HEK293 (cell line): ENCODE data around the gene JPH2.

ENCODE experiments used
- CTCF ChIA-PET: fragments of 350-600 bp; formaldehyde crosslinking; extraction: SDS; loops from one replicate; lab custom pipeline; 2021; ENCODE audit warnings: antibody characterized with exemption; lab: Yijun Ruan, JAX
- POLR2A ChIA-PET: fragments of 300-600 bp; formaldehyde crosslinking; extraction: SDS; loops from one replicate; lab custom pipeline; 2020; ENCODE audit warnings: antibody characterized with exemption, inconsistent platforms; lab: Yijun Ruan, JAX
- H3K27ac ChIP-seq: fragments of 200-500 bp; sonication (Bioruptor generic); 2 replicates; pipeline ENCODE4 v1.5.1; 2014; ENCODE audit warnings: low read depth, low read length, control low read depth, inconsistent platforms; ENCODE audit errors: extremely low read depth
- H3K36me3 ChIP-seq, 2 experiments: fragments of 200-500 bp in 1 of 2; sonication (Bioruptor generic) in 1 of 2; 1 replicate in 1 of 2; 2 replicates in 1 of 2; pipeline ENCODE4 v1.5.1; 2014 to 2017; ENCODE audit warnings: inconsistent platforms in 2 of 2, low read length in 2 of 2; ENCODE audit not compliant: control insufficient read depth in 2 of 2, insufficient read depth in 1 of 2
- H3K4me1 ChIP-seq: fragments of 200-500 bp; sonication (Bioruptor generic); 2 replicates; pipeline ENCODE4 v1.5.1; 2014; ENCODE audit warnings: mild to moderate bottlenecking, low read length, inconsistent platforms; ENCODE audit not compliant: control insufficient read depth, insufficient read depth
- H3K4me3 ChIP-seq: 2 replicates; pipeline ENCODE4 v1.5.1; 2011; ENCODE audit warnings: low read depth, mild to moderate bottlenecking, control low read depth, low read length, moderate library complexity
- H3K9me3 ChIP-seq: fragments of 200-500 bp; sonication (Bioruptor generic); 2 replicates; pipeline ENCODE4 v1.5.1; 2014; ENCODE audit warnings: low read depth, low read length, inconsistent platforms; ENCODE audit not compliant: control insufficient read depth, insufficient read depth
- EGR2 ChIP-seq: fragments of 450-650 bp; formaldehyde crosslinking; IDR thresholded peaks from 2 replicates; pipeline ENCODE4 v1.5.1; 2016; ENCODE audit warnings: low read depth, missing biosample characterization, missing genetic modification characterization
- HOXA7 ChIP-seq: sonication (generic); formaldehyde crosslinking; IDR thresholded peaks from 2 replicates; pipeline ENCODE4 v1.8.1; 2022; ENCODE audit warnings: missing genetic modification reagents, borderline replicate concordance
- HOXD13 ChIP-seq: sonication (generic); formaldehyde crosslinking; IDR thresholded peaks from 2 replicates; pipeline ENCODE4 v1.8.0; 2022; ENCODE audit warnings: missing genetic modification reagents, borderline replicate concordance
- IKZF3 ChIP-seq: fragments of 450-650 bp; IDR thresholded peaks from 2 replicates; pipeline ENCODE4 v1.5.0; 2018; ENCODE audit warnings: missing biosample characterization, mild to moderate bottlenecking, missing genetic modification characterization, moderate library complexity
- KLF10 ChIP-seq: fragments of 450-650 bp; IDR thresholded peaks from 2 replicates; pipeline ENCODE4 v1.5.1; 2018; ENCODE audit warnings: missing biosample characterization, mild to moderate bottlenecking, missing genetic modification characterization
- KLF9 ChIP-seq: fragments of 450-650 bp; formaldehyde crosslinking; IDR thresholded peaks from 2 replicates; pipeline ENCODE4 v1.5.1; 2016; ENCODE audit warnings: missing biosample characterization, missing genetic modification characterization, low read depth
- SCRT1 ChIP-seq: fragments of 450-650 bp; formaldehyde crosslinking; IDR thresholded peaks from 2 replicates; pipeline ENCODE4 v1.5.1; 2016; ENCODE audit warnings: missing biosample characterization, missing genetic modification characterization, borderline replicate concordance
- ZBTB17 ChIP-seq: fragments of 450-650 bp; formaldehyde crosslinking; IDR thresholded peaks from 2 replicates; pipeline ENCODE4 v1.5.1; 2016; ENCODE audit warnings: missing biosample characterization, missing genetic modification characterization
- ZBTB48 ChIP-seq: fragments of 450-650 bp; formaldehyde crosslinking; IDR thresholded peaks from 2 replicates; pipeline ENCODE4 v1.5.1; 2016; ENCODE audit warnings: missing biosample characterization, missing genetic modification characterization
- ZFP37 ChIP-seq: fragments of 450-650 bp; formaldehyde crosslinking; IDR thresholded peaks from 2 replicates; pipeline ENCODE4 v1.5.1; 2016; ENCODE audit warnings: missing biosample characterization, missing genetic modification characterization
- ZNF214 ChIP-seq: fragments of 450-650 bp; formaldehyde crosslinking; IDR thresholded peaks from 2 replicates; pipeline ENCODE4 v1.5.1; 2017; ENCODE audit warnings: missing biosample characterization, mild to moderate bottlenecking, missing genetic modification characterization, borderline replicate concordance
- ZNF555 ChIP-seq: fragments of 450-650 bp; formaldehyde crosslinking; conservative IDR thresholded peaks from 2 replicates; pipeline ENCODE4 v1.5.1; 2017; ENCODE audit warnings: missing biosample characterization, mild to moderate bottlenecking, missing genetic modification characterization, inconsistent platforms
- ZNF585B ChIP-seq: fragments of 450-650 bp; formaldehyde crosslinking; IDR thresholded peaks from 2 replicates; pipeline ENCODE4 v1.5.1; 2016; ENCODE audit warnings: missing biosample characterization, missing genetic modification characterization
- ZNF596 ChIP-seq: fragments of 450-650 bp; IDR thresholded peaks from 2 replicates; pipeline ENCODE4 v1.5.0; 2018; ENCODE audit warnings: missing biosample characterization, mild to moderate bottlenecking, missing genetic modification characterization, moderate library complexity
- ZNF677 ChIP-seq: fragments of 450-650 bp; IDR thresholded peaks from 2 replicates; pipeline ENCODE4 v1.5.0; 2018; ENCODE audit warnings: missing biosample characterization, mild to moderate bottlenecking, missing genetic modification characterization, moderate library complexity
- ZNF707 ChIP-seq: fragments of 450-650 bp; formaldehyde crosslinking; IDR thresholded peaks from 2 replicates; pipeline ENCODE4 v1.5.1; 2016; ENCODE audit warnings: missing biosample characterization, missing genetic modification characterization
- TF ChIP-seq, protein P1 (sequence below): fragments of 450-650 bp; formaldehyde crosslinking; IDR thresholded peaks from 2 replicates; pipeline ENCODE4 v1.5.1; 2016; ENCODE audit warnings: missing biosample characterization, missing genetic modification characterization, borderline replicate concordance
- TF ChIP-seq, protein P2 (sequence below): fragments of 450-650 bp; formaldehyde crosslinking; IDR thresholded peaks from 2 replicates; pipeline ENCODE4 v1.5.1; 2017; ENCODE audit warnings: missing biosample characterization, missing genetic modification characterization

The JPH2 gene

DNA sequence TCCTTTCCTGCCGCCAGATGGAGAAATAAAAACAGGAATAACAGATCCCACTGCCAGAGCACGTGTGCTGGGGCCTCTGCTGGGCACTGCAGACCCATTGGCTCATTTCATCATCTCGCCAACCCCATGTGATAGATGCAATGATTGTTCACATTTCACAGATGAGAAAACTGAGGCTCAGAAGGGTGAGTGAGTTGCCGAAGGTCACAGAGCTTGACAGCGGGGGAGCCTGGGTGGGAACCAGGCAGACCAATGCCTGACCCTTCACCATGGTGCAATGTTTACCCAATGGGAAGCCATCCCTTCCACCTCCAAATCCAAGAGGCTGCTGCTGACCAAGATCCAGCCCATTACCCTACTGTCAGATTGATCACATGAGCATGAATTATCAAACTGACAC lies 105.1 kb downstream of the JPH2 start (continued):
- TF ChIP-seq, protein P1, sequence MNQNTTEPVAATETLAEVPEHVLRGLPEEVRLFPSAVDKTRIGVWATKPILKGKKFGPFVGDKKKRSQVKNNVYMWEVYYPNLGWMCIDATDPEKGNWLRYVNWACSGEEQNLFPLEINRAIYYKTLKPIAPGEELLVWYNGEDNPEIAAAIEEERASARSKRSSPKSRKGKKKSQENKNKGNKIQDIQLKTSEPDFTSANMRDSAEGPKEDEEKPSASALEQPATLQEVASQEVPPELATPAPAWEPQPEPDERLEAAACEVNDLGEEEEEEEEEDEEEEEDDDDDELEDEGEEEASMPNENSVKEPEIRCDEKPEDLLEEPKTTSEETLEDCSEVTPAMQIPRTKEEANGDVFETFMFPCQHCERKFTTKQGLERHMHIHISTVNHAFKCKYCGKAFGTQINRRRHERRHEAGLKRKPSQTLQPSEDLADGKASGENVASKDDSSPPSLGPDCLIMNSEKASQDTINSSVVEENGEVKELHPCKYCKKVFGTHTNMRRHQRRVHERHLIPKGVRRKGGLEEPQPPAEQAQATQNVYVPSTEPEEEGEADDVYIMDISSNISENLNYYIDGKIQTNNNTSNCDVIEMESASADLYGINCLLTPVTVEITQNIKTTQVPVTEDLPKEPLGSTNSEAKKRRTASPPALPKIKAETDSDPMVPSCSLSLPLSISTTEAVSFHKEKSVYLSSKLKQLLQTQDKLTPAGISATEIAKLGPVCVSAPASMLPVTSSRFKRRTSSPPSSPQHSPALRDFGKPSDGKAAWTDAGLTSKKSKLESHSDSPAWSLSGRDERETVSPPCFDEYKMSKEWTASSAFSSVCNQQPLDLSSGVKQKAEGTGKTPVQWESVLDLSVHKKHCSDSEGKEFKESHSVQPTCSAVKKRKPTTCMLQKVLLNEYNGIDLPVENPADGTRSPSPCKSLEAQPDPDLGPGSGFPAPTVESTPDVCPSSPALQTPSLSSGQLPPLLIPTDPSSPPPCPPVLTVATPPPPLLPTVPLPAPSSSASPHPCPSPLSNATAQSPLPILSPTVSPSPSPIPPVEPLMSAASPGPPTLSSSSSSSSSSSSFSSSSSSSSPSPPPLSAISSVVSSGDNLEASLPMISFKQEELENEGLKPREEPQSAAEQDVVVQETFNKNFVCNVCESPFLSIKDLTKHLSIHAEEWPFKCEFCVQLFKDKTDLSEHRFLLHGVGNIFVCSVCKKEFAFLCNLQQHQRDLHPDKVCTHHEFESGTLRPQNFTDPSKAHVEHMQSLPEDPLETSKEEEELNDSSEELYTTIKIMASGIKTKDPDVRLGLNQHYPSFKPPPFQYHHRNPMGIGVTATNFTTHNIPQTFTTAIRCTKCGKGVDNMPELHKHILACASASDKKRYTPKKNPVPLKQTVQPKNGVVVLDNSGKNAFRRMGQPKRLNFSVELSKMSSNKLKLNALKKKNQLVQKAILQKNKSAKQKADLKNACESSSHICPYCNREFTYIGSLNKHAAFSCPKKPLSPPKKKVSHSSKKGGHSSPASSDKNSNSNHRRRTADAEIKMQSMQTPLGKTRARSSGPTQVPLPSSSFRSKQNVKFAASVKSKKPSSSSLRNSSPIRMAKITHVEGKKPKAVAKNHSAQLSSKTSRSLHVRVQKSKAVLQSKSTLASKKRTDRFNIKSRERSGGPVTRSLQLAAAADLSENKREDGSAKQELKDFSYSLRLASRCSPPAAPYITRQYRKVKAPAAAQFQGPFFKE (tag by site-specific recombination): no peak
- TF ChIP-seq HOXA7 (CRISPR knock-in tag) (no peak), ZNF677 (tag by site-specific recombination) (no peak), ZNF707 (no peak)
- TF ChIP-seq, protein P2, sequence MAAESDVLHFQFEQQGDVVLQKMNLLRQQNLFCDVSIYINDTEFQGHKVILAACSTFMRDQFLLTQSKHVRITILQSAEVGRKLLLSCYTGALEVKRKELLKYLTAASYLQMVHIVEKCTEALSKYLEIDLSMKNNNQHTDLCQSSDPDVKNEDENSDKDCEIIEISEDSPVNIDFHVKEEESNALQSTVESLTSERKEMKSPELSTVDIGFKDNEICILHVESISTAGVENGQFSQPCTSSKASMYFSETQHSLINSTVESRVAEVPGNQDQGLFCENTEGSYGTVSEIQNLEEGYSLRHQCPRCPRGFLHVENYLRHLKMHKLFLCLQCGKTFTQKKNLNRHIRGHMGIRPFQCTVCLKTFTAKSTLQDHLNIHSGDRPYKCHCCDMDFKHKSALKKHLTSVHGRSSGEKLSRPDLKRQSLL (tag by site-specific recombination): no peak
- TF ChIP-seq, all 188 proteins: peak for 0

DNA sequence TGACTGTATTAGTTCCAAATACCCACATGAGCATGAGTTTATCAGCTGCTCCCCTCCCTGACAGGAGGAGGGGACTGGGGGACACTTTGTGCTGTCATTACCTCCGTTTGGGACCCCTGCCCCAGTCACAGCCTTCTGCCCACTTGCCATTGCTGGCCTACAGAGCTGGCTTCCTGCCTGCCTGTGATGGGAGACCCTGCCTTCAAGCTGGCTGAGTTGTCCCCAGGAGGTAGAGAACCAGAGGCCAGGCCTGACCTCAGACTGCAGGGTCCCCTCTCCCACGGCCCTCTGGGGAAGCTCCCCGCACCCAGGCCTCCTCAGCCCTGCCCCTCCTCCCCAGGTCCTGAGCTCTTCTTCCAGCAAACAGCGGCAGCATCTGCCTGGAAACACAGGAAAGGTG lies 105.5 kb downstream of the JPH2 start:
- Histone ChIP-seq H3K27ac (no peak overlapping the region), H3K9me3 (no peaks in the 10 kb centered on the region), H3K4me1 (no peaks in the 10 kb centered on the region), H3K36me3 (no peaks in the 10 kb centered on the region), H3K4me3 (no peak overlapping the region)
- TF ChIP-seq ZNF707 (no peak), ZBTB48 (tag by site-specific recombination) (no peak), ZNF555 (no peak), ZNF214 (tag by site-specific recombination) (no peak), ZBTB17 (tag by site-specific recombination) (no peak), ZNF585B (tag by site-specific recombination) (no peak), IKZF3 (no peak), KLF10 (tag by site-specific recombination) (no peak), SCRT1 (tag by site-specific recombination) (no peak), ZNF596 (tag by site-specific recombination) (no peak), HOXD13 (no peak), EGR2 (no peak), ZFP37 (tag by site-specific recombination) (no peak), KLF9 (tag by site-specific recombination) (no peak)
- ChIA-PET POLR2A (no interaction called here), CTCF (interaction anchor here (0.5 to 7.2 kb wide), 8 partner anchors 12 to 633 kb away, joined by 3 to 105 read pairs (median 4); no protein-coding TSS in a partner anchor)
